ENCODE results near the gene RBM43. TPM values are rescaled to one million over a fixed set of nuclear protein-coding genes. Genes with fewer than 3 reads are reported as not detected.

The RBM43 gene
- total RNA-seq, 2 experiments from 2014 or later: 15.0 to 16.0 TPM

GRCh38 chr2:151241224-151241623 lies 20.4 kb downstream of the RBM43 start:
- Histone ChIP-seq H3K36me3 (ENCODE audit: insufficient read depth, low read length) (no peaks in the 10 kb centered on the region), H3K4me1 (ENCODE audit: insufficient read depth, low read length) (no peaks in the 10 kb centered on the region), H3K9me3 (ENCODE audit: control insufficient read depth in 1 of 2, insufficient read depth in 1 of 2, low read length in 2 of 2) (no peaks in the 10 kb centered on the region), H3K4me3 (ENCODE audit: low read length) (no peak overlapping the region), H3K27me3 (ENCODE audit: control insufficient read depth in 1 of 2, insufficient read depth in 2 of 2, low read length in 2 of 2) (no peaks in the 10 kb centered on the region), H3K27ac (ENCODE audit: low read depth in 1 of 2, low read length in 2 of 2) (no peak overlapping the region)
- POLR2A ChIA-PET: no interaction called here
- ATAC-seq (ENCODE audit: poor library complexity) (no peak), DNase-seq (no peak)
- CTCF ChIA-PET: no interaction called here
- Mint-ChIP-seq H3K36me3 (ENCODE audit: low read depth) (peaks cover 13% of the 10 kb centered on the region), H3K9me3 (no peaks in the 10 kb centered on the region), H3K4me3 (no peak overlapping the region), H3K27ac (no peak overlapping the region), H3K4me1 (ENCODE audit: low read depth) (peaks cover 4% of the 10 kb centered on the region), H3K27me3 (no peaks in the 10 kb centered on the region)
- TF ChIP-seq CTCF (IDR thresholded peaks at IDR 0.05): no peak
- intact Hi-C loops (cut with DNase I, micrococcal nuclease): no loop called here

- no peak overlapping the region for H3K4me3 Mint-ChIP-seq
- H3K36me3 Mint-ChIP-seq (ENCODE audit: low read depth): peaks cover 5% of the 10 kb centered on the region
- Histone ChIP-seq H3K4me1 (ENCODE audit: insufficient read depth, low read length) (no peaks in the 10 kb centered on the region), H3K27me3 (ENCODE audit: control insufficient read depth in 1 of 2, insufficient read depth in 2 of 2, low read length in 2 of 2) (no peaks in the 10 kb centered on the region), H3K9me3 (ENCODE audit: control insufficient read depth in 1 of 2, insufficient read depth in 1 of 2, low read length in 2 of 2) (no peaks in the 10 kb centered on the region), H3K27ac (ENCODE audit: low read depth in 1 of 2, low read length in 2 of 2) (no peak overlapping the region), H3K36me3 (ENCODE audit: insufficient read depth, low read length) (no peaks in the 10 kb centered on the region), H3K4me3 (ENCODE audit: low read length) (no peak overlapping the region)
- CTCF ChIA-PET: interaction anchor here (1.2 kb wide), 1 partner anchor 26 kb away, joined by 3 read pairs; no protein-coding TSS in a partner anchor
- POLR2A ChIA-PET: interaction anchor here (2.4 kb wide), 1 partner anchor 21 kb away, joined by 9 read pairs; the partner anchor contains the start of gene RBM43
- intact Hi-C loops (cut with DNase I, micrococcal nuclease): no loop called here
- no peaks in the 10 kb centered on the region for H3K9me3 Mint-ChIP-seq
- ATAC-seq (ENCODE audit: poor library complexity) (no peak), DNase-seq (no peak)
- no peak for TF ChIP-seq CTCF (IDR thresholded peaks at IDR 0.05)
- H3K27me3 Mint-ChIP-seq: no peaks in the 10 kb centered on the region
- no peak overlapping the region for H3K27ac Mint-ChIP-seq
- peaks cover 4% of the 10 kb centered on the region for H3K4me1 Mint-ChIP-seq (ENCODE audit: low read depth)
These were observed 21.2 kb downstream of the RBM43 start for GRCh38 chr2:151240433-151240832.

DNA sequence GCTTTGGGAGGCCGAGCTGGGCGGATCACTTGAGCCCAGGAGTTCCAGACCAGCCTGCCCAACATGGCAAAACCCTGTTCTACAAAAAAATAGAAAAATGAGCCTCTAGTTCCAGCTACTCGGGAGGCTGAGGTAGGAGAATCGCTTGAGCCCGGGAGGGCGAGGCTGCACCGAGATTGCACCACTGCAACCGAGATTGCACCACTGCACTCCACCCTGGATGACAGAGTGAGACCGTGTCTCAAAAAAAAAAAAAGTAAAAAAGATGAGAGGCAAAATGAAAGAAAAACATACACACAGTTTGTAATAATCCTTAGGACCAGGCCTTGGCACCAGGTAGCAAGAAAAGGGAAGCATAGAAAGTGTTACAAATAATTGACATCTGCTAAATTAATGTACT lies 22.0 kb downstream of the RBM43 start:
- H3K27ac ChIP-seq (ENCODE audit: low read depth in 1 of 2, low read length in 2 of 2): no peak overlapping the region
- Mint-ChIP-seq H3K9me3 (no peaks in the 10 kb centered on the region), H3K27me3 (no peaks in the 10 kb centered on the region), H3K36me3 (ENCODE audit: low read depth) (no peaks in the 10 kb centered on the region), H3K4me3 (no peak overlapping the region), H3K4me1 (ENCODE audit: low read depth) (peaks cover 4% of the 10 kb centered on the region), H3K27ac (no peak overlapping the region)
- no peaks in the 10 kb centered on the region for H3K27me3 ChIP-seq (ENCODE audit: control insufficient read depth in 1 of 2, insufficient read depth in 2 of 2, low read length in 2 of 2)
- intact Hi-C loops (cut with DNase I, micrococcal nuclease): loop anchor here (1.0 to 10.0 kb wide), 3 partner anchors 185 to 1643 kb away; no protein-coding TSS in a partner anchor
- DNase-seq: no peak
- no peak overlapping the region for H3K4me3 ChIP-seq (ENCODE audit: low read length)
- H3K4me1 ChIP-seq (ENCODE audit: insufficient read depth, low read length): no peaks in the 10 kb centered on the region
- no peaks in the 10 kb centered on the region for H3K36me3 ChIP-seq (ENCODE audit: insufficient read depth, low read length)
- ChIA-PET POLR2A (interaction anchor here (2.4 kb wide), 1 partner anchor 22 kb away, joined by 9 read pairs; the partner anchor contains the start of gene RBM43), CTCF (interaction anchor here (0.6 to 2.2 kb wide), 11 partner anchors 8 to 1658 kb away, joined by 3 to 10 read pairs (median 3); partner anchors contain the start of gene MMADHC)
- TF ChIP-seq CTCF (IDR thresholded peaks at IDR 0.05): no peak
- ATAC-seq (ENCODE audit: poor library complexity): no peak
- H3K9me3 ChIP-seq (ENCODE audit: control insufficient read depth in 1 of 2, insufficient read depth in 1 of 2, low read length in 2 of 2): no peaks in the 10 kb centered on the region

Data from CD4-positive, alpha-beta T cell (primary cell).